Neural progenitor cell (in vitro differentiated cells): ENCODE measurements around the gene TTYH1. TPM values are rescaled to one million over a fixed set of nuclear protein-coding genes. Genes with fewer than 3 reads are reported as not detected.

Experiments used
- DNase-seq: peaks from one replicate; pipeline ENCODE4 v3.0.0-alpha.2; 2016; ENCODE audit warnings: low spot score
- H2AFZ ChIP-seq: fragments of 200-600 bp; sonication (generic); replicated peaks from 2 replicates; pipeline ENCODE4 v1.6.1; 2016; ENCODE audit warnings: antibody characterized with exemption
- H3F3A ChIP-seq: fragments of 200-600 bp; sonication (generic); 2 replicates; pipeline ENCODE4 v1.6.1; 2016; ENCODE audit warnings: antibody characterized with exemption, low read depth
- H3K27ac ChIP-seq: fragments of 200-600 bp; sonication (generic); 2 replicates; pipeline ENCODE4 v1.5.1; 2016; ENCODE audit warnings: mild to moderate bottlenecking
- H3K27me3 ChIP-seq: fragments of 200-600 bp; sonication (generic); 2 replicates; pipeline ENCODE4 v1.6.1; 2016; ENCODE audit warnings: mild to moderate bottlenecking, moderate library complexity
- H3K36me3 ChIP-seq: fragments of 200-600 bp; sonication (generic); 2 replicates; pipeline ENCODE4 v1.5.1; 2016
- H3K4me1 ChIP-seq: fragments of 200-600 bp; sonication (generic); 2 replicates; pipeline ENCODE4 v1.6.1; 2016; ENCODE audit warnings: mixed run types
- H3K4me2 ChIP-seq: fragments of 200-600 bp; sonication (generic); 2 replicates; pipeline ENCODE4 v1.6.1; 2016
- H3K4me3 ChIP-seq: fragments of 200-600 bp; sonication (generic); 2 replicates; pipeline ENCODE4 v1.5.1; 2016
- H3K79me2 ChIP-seq: fragments of 200-600 bp; sonication (generic); 2 replicates; pipeline ENCODE4 v1.6.1; 2016; ENCODE audit warnings: low read depth
- H3K9ac ChIP-seq: fragments of 200-600 bp; sonication (generic); 2 replicates; pipeline ENCODE4 v1.6.1; 2016
- H3K9me3 ChIP-seq: fragments of 200-600 bp; sonication (generic); 2 replicates; pipeline ENCODE4 v1.5.1; 2016; ENCODE audit warnings: low read depth
- H4K20me1 ChIP-seq: fragments of 200-600 bp; sonication (generic); 2 replicates; pipeline ENCODE4 v1.6.1; 2016; ENCODE audit warnings: low read depth
- H3K27ac Mint-ChIP-seq: 3 replicates; pipeline ENCODE4 v1.8.0; 2021; ENCODE audit warnings: mixed read lengths
- H3K27me3 Mint-ChIP-seq: 2 replicates; pipeline ENCODE4 v1.8.0; 2022; ENCODE audit warnings: low read depth, mild to moderate bottlenecking, inconsistent platforms, moderate library complexity, mixed read lengths; ENCODE audit not compliant: insufficient read depth
- H3K36me3 Mint-ChIP-seq: 3 replicates; pipeline ENCODE4 v1.8.0; 2021; ENCODE audit warnings: mixed read lengths
- H3K4me1 Mint-ChIP-seq: 3 replicates; pipeline ENCODE4 v1.8.0; 2021; ENCODE audit warnings: mixed read lengths
- H3K4me3 Mint-ChIP-seq: 3 replicates; pipeline ENCODE4 v1.8.0; 2021; ENCODE audit warnings: mild to moderate bottlenecking, moderate library complexity, mixed read lengths
- H3K9me3 Mint-ChIP-seq: 3 replicates; pipeline ENCODE4 v1.8.0; 2020; ENCODE audit warnings: mixed read lengths
- CTCF ChIP-seq: fragments of 200-600 bp; sonication (generic); IDR thresholded peaks from 2 replicates; pipeline ENCODE4 v1.5.1; 2017; ENCODE audit warnings: antibody characterized with exemption, mild to moderate bottlenecking
- EZH2 ChIP-seq: fragments of 200-600 bp; sonication (generic); IDR thresholded peaks from 2 replicates; pipeline ENCODE4 v1.6.1; 2017; ENCODE audit warnings: antibody characterized with exemption, mild to moderate bottlenecking, moderate library complexity
- EZH2phosphoT487 ChIP-seq: fragments of 200-600 bp; sonication (generic); IDR thresholded peaks from 2 replicates; pipeline ENCODE4 v1.6.1; 2017; ENCODE audit warnings: antibody characterized with exemption
- total RNA-seq: library from RNA; depleted of rRNA; stranded (reverse); fragments of >200 nt; gene quantifications from 2 replicates; pipeline ENCODE4 v1.2.3, GENCODE V29; 2015; ENCODE audit warnings: low replicate concordance

The TTYH1 gene
- total RNA-seq, 1 donor from 2014 or later = 34.2 TPM

- no peak for DNase-seq
- Mint-ChIP-seq H3K36me3 (peaks cover 22% of the 10 kb centered on the region), H3K9me3 (no peaks in the 10 kb centered on the region), H3K4me3 (no peak overlapping the region), H3K27ac (no peak overlapping the region), H3K4me1 (peaks cover 2% of the 10 kb centered on the region), H3K27me3 (peaks cover 10% of the 10 kb centered on the region)
- H3K27me3 ChIP-seq = no peaks in the 10 kb centered on the region
- H3K9ac ChIP-seq = no peak overlapping the region
- H3K9me3 ChIP-seq = no peaks in the 10 kb centered on the region
- H3K27ac ChIP-seq = no peak overlapping the region
- peaks cover 77% of the 10 kb centered on the region for H4K20me1 ChIP-seq
- H3K36me3 ChIP-seq = no peaks in the 10 kb centered on the region
- no peaks in the 10 kb centered on the region for H3K4me1 ChIP-seq
- TF ChIP-seq EZH2 (no peak), EZH2phosphoT487 (no peak), CTCF (no peak)
- no peak overlapping the region for H2AFZ ChIP-seq
- no peak overlapping the region for H3K4me3 ChIP-seq
- H3F3A ChIP-seq = peaks cover 20% of the 10 kb centered on the region
- no peak overlapping the region for H3K4me2 ChIP-seq
- H3K79me2 ChIP-seq = peaks cover 7% of the 10 kb centered on the region
Observed at GRCh38 chr19:54457773-54458647, 42.7 kb downstream of the TTYH1 start.

GRCh38 chr19:54458648-54459281 is 43.5 kb downstream of the TTYH1 start:
- TF ChIP-seq CTCF (no peak), EZH2phosphoT487 (no peak), EZH2 (no peak)
- H3K36me3 ChIP-seq = no peaks in the 10 kb centered on the region

GRCh38 chr19:54459282-54460229 is 44.3 kb downstream of the TTYH1 start:
- no peak overlapping the region for H3K9ac ChIP-seq
- TF ChIP-seq CTCF (no peak), EZH2phosphoT487 (no peak), EZH2 (no peak)
- H3K36me3 Mint-ChIP-seq = peaks cover 19% of the 10 kb centered on the region
- no peaks in the 10 kb centered on the region for H3K79me2 ChIP-seq
- H3K27ac ChIP-seq = no peak overlapping the region
- no peak overlapping the region for H2AFZ ChIP-seq
- H3K4me3 ChIP-seq = no peak overlapping the region
- no peak for DNase-seq
- H3K27ac Mint-ChIP-seq = no peak overlapping the region
- H3K9me3 Mint-ChIP-seq = no peaks in the 10 kb centered on the region
- H3K27me3 ChIP-seq = no peaks in the 10 kb centered on the region
- peak overlapping the region; percentile 72 for H3K4me3 Mint-ChIP-seq
- peaks cover 36% of the 10 kb centered on the region for H3F3A ChIP-seq
- H3K36me3 ChIP-seq = no peaks in the 10 kb centered on the region
- H3K9me3 ChIP-seq = no peaks in the 10 kb centered on the region
- H4K20me1 ChIP-seq = peaks cover 63% of the 10 kb centered on the region
- H3K27me3 Mint-ChIP-seq = peaks cover 18% of the 10 kb centered on the region
- H3K4me2 ChIP-seq = no peak overlapping the region
- peaks cover 11% of the 10 kb centered on the region for H3K4me1 Mint-ChIP-seq
- no peaks in the 10 kb centered on the region for H3K4me1 ChIP-seq

More at GRCh38 chr19:54458648-54459281, 43.5 kb downstream of the TTYH1 start:
- no peaks in the 10 kb centered on the region for H3K9me3 ChIP-seq
- peaks cover 28% of the 10 kb centered on the region for H3F3A ChIP-seq
- H3K9me3 Mint-ChIP-seq = no peaks in the 10 kb centered on the region
- peaks cover 70% of the 10 kb centered on the region for H4K20me1 ChIP-seq
- no peak overlapping the region for H3K4me2 ChIP-seq
- H2AFZ ChIP-seq = no peak overlapping the region
- DNase-seq = no peak
- peak overlapping the region; percentile 72 for H3K4me3 Mint-ChIP-seq
- no peaks in the 10 kb centered on the region for H3K27me3 ChIP-seq
- H3K4me1 Mint-ChIP-seq = peaks cover 4% of the 10 kb centered on the region
- no peak overlapping the region for H3K27ac ChIP-seq
- peaks cover 1% of the 10 kb centered on the region for H3K79me2 ChIP-seq
- peaks cover 12% of the 10 kb centered on the region for H3K27me3 Mint-ChIP-seq
- peaks cover 19% of the 10 kb centered on the region for H3K36me3 Mint-ChIP-seq
- H3K27ac Mint-ChIP-seq = no peak overlapping the region
- no peaks in the 10 kb centered on the region for H3K4me1 ChIP-seq
- H3K4me3 ChIP-seq = no peak overlapping the region
- H3K9ac ChIP-seq = no peak overlapping the region
